Stomach smooth muscle (tissue), 2 donors: ENCODE measurements around the gene PPFIA3.
A peak's percentile ranks its signal among the peaks of the same experiment; 100 is the strongest.

Source experiments
- H3K27ac ChIP-seq: one replicate; pipeline ENCODE4 v1.7.0; 2013; ENCODE audit warnings: mild to moderate bottlenecking, low read length, inconsistent platforms
- H3K27me3 ChIP-seq, 2 donors: one replicate each; pipeline ENCODE4 v1.7.0; 2013; ENCODE audit warnings: low read length in 2 of 2; ENCODE audit not compliant: insufficient read depth in 2 of 2, control insufficient read depth in 1 of 2
- H3K36me3 ChIP-seq, 2 donors: one replicate each; pipeline ENCODE4 v1.7.0; 2013; ENCODE audit warnings: low read length in 2 of 2; ENCODE audit not compliant: control insufficient read depth in 2 of 2, insufficient read depth in 2 of 2
- H3K4me1 ChIP-seq: one replicate; pipeline ENCODE4 v1.7.0; 2013; ENCODE audit warnings: low read length; ENCODE audit not compliant: control insufficient read depth, insufficient read depth
- H3K4me3 ChIP-seq, 2 donors: one replicate each; pipeline ENCODE4 v1.7.0; 2013; ENCODE audit warnings: low read length in 2 of 2
- H3K9ac ChIP-seq, 2 donors: one replicate each; pipeline ENCODE4 v1.7.0; 2013; ENCODE audit warnings: low read length in 2 of 2, mild to moderate bottlenecking in 1 of 2
- H3K9me3 ChIP-seq, 2 donors: one replicate each; pipeline ENCODE4 v1.7.0; 2013; ENCODE audit warnings: low read length in 2 of 2; ENCODE audit not compliant: control insufficient read depth in 2 of 2
- donor health status: healthy.
- donor health status: Pancreatic carcinoma.

The PPFIA3 gene

GRCh38 chr19:49104229-49104864, 15.0 kb upstream of the PPFIA3 start:
- H3K27ac ChIP-seq: no peak overlapping the region
- peaks cover 50 to 59% of the 10 kb centered on the region in 2 donors for H3K36me3 ChIP-seq

GRCh38 chr19:49106648-49107135, 12.7 kb upstream of the PPFIA3 start:
- peaks cover 6% of the 10 kb centered on the region for H3K4me1 ChIP-seq
- H3K4me3 ChIP-seq: no peak overlapping the region
- peaks cover 34 to 44% of the 10 kb centered on the region in 2 donors for H3K36me3 ChIP-seq
- no peak overlapping the region for H3K9ac ChIP-seq
- no peak overlapping the region for H3K27ac ChIP-seq
- no peaks in the 10 kb centered on the region for H3K9me3 ChIP-seq
- H3K27me3 ChIP-seq: no peaks in the 10 kb centered on the region

More at GRCh38 chr19:49104229-49104864, 15.0 kb upstream of the PPFIA3 start:
- Histone ChIP-seq H3K9me3 (no peaks in the 10 kb centered on the region), H3K27me3 (no peaks in the 10 kb centered on the region), H3K4me1 (peaks cover 3% of the 10 kb centered on the region), H3K9ac (no peak overlapping the region), H3K4me3 (no peak overlapping the region)

- no peak overlapping the region for H3K27ac ChIP-seq
- no peaks in the 10 kb centered on the region for H3K27me3 ChIP-seq
- peaks cover 28 to 40% of the 10 kb centered on the region in 2 donors for H3K36me3 ChIP-seq
- H3K9ac ChIP-seq: no peak overlapping the region
- H3K9me3 ChIP-seq: no peaks in the 10 kb centered on the region
- H3K4me1 ChIP-seq: peaks cover 7% of the 10 kb centered on the region
- H3K4me3 ChIP-seq: no peak overlapping the region
Observed at GRCh38 chr19:49107625-49108459, 11.5 kb upstream of the PPFIA3 start.

- H3K36me3 ChIP-seq: peaks cover 24 to 37% of the 10 kb centered on the region in 2 donors
- no peaks in the 10 kb centered on the region for H3K27me3 ChIP-seq
- H3K27ac ChIP-seq: no peak overlapping the region
- peaks cover 12% of the 10 kb centered on the region for H3K4me1 ChIP-seq
- no peak overlapping the region for H3K9ac ChIP-seq
- no peaks in the 10 kb centered on the region for H3K9me3 ChIP-seq
- no peak overlapping the region for H3K4me3 ChIP-seq
Observed at GRCh38 chr19:49109051-49109450, 10.3 kb upstream of the PPFIA3 start.

GRCh38 chr19:49109569-49110233, 9.6 kb upstream of the PPFIA3 start:
- Histone ChIP-seq H3K9ac (no peak overlapping the region), H3K36me3 (peaks cover 20 to 33% of the 10 kb centered on the region in 2 donors), H3K27me3 (no peaks in the 10 kb centered on the region), H3K4me3 (no peak overlapping the region), H3K9me3 (no peaks in the 10 kb centered on the region), H3K27ac (no peak overlapping the region), H3K4me1 (peaks cover 13% of the 10 kb centered on the region)

GRCh38 chr19:49110567-49110966, 8.8 kb upstream of the PPFIA3 start:
- no peak overlapping the region for H3K27ac ChIP-seq
- H3K4me3 ChIP-seq: no peak overlapping the region
- H3K9me3 ChIP-seq: no peaks in the 10 kb centered on the region
- H3K27me3 ChIP-seq: no peaks in the 10 kb centered on the region
- H3K4me1 ChIP-seq: peaks cover 13% of the 10 kb centered on the region
- peaks cover 15 to 28% of the 10 kb centered on the region in 2 donors for H3K36me3 ChIP-seq
- no peak overlapping the region for H3K9ac ChIP-seq

DNA sequence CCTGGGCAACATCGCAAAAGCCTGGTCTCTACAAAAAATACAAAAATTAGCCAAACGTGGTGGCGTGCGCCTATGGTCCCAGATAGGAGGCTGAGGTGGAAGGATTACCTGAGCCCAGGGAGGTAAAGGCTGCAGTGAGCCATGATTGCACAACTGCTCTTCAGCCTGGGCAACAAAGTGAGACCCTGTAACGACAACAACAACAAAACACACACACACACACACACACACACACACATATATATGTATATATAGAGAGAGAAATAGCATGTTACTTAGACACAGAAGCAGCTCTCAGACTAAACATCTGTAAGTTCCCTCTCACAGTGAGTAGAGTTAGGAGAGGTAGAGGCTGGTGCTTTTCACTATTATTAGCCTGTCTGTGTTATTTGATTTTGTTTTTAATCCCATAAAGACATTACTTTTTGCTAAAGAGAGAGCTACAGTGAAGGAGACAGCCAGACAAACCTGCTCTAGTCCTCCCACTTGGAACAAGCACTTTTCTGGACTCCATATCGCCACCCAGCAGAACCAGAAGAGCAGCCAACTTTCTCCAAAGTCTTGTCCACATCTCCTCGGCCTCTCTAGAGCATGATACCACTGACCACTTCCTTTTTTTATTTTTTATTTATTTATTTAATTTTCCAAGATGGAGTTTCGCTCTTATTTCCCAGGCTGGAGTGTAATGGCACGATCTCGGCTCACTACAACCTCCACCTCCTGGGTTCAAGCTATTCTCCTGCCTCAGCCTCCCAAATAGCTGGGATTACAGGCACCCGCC, 7.9 kb upstream of the PPFIA3 start:
- Histone ChIP-seq H3K27me3 (no peaks in the 10 kb centered on the region), H3K9me3 (no peaks in the 10 kb centered on the region), H3K4me3 (no peak overlapping the region), H3K36me3 (peaks cover 9 to 20% of the 10 kb centered on the region in 2 donors), H3K27ac (no peak overlapping the region), H3K4me1 (peaks cover 16% of the 10 kb centered on the region), H3K9ac (no peak overlapping the region)

- Histone ChIP-seq H3K27me3 (no peaks in the 10 kb centered on the region), H3K4me3 (peak within 1 kb of the TSS; percentile 56 to 82), H3K4me1 (peaks cover 27% of the 10 kb centered on the region), H3K36me3 (peaks cover 2 to 3% of the 10 kb centered on the region in 2 donors), H3K27ac (peak within 1 kb of the TSS; percentile 46), H3K9ac (peak within 1 kb of the TSS; percentile 26 to 47), H3K9me3 (no peaks in the 10 kb centered on the region)
Observed at GRCh38 chr19:49113762-49114629, 5.3 kb upstream of the PPFIA3 start, which contains the start of gene LIN7B. TSS of gene LIN7B (plus strand) at chr19:49114370. CDS start at chr19:49114405, 35 bp downstream.

DNA sequence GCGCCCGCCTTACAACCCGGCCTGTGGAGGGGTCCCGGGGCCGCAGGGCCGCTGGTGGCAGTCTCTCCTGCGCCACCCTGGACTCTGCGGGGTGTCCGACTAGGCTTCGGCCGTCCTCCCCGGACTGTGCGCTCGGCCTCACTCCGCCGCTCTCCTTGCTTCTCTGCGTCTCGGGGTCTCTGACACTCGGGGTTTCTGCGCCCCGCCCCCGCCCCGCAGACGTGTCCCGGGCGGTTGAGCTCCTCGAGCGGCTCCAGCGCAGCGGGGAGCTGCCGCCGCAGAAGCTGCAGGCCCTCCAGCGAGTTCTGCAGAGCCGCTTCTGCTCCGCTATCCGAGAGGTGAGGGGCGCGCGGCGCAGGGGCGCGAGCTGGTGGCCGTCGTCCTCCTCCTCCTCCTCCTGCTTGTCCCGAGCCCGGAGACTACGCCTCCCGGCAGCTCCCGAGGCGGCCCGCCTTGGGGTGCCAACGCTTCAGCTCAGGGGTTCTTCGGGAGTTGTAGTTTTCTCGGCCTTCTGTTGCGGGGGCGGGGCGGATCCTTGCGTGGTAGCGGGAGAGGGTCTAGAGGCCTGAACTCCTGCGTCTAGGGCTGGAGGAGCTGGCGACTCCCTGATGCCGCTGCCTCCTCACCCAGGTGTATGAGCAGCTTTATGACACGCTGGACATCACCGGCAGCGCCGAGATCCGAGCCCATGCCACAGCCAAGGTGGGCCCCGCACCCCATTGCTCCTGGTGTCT, 4.5 kb upstream of the PPFIA3 start:
- Histone ChIP-seq H3K27me3 (no peaks in the 10 kb centered on the region), H3K4me1 (peaks cover 33% of the 10 kb centered on the region), H3K27ac (peak overlapping the region; percentile 41)

More for the DNA sequence above, 4.5 kb upstream of the PPFIA3 start:
- H3K4me3 ChIP-seq: peak overlapping the region; percentile 54 to 82
- peak overlapping the region in 1 of 2 donors; percentile 42 for H3K9ac ChIP-seq
- H3K9me3 ChIP-seq: no peaks in the 10 kb centered on the region
- H3K36me3 ChIP-seq: peaks cover 0 to 3% of the 10 kb centered on the region in 2 donors
